ENCODE data around the gene SRGAP3.

DNA sequence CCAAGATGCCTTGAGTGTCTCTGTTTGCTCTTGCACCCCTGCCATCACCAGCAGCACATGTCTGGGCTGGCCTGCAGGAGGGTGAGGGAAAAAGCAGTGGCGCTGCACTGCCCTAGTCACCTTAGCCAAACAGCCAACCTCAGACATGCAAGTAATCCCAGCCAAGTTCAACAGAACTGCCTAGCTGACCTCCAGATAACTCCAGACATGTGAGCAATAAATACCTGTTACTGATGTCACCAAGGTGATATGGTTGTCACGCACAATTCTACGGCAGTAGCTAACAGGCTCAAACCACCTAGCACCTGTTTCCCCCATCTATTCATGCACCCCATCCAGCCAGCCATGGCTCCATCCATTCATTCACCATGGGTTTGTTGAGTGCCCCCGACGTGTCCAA, 99.9 kb downstream of the SRGAP3 start:
- TF ChIP-seq, protein P1, sequence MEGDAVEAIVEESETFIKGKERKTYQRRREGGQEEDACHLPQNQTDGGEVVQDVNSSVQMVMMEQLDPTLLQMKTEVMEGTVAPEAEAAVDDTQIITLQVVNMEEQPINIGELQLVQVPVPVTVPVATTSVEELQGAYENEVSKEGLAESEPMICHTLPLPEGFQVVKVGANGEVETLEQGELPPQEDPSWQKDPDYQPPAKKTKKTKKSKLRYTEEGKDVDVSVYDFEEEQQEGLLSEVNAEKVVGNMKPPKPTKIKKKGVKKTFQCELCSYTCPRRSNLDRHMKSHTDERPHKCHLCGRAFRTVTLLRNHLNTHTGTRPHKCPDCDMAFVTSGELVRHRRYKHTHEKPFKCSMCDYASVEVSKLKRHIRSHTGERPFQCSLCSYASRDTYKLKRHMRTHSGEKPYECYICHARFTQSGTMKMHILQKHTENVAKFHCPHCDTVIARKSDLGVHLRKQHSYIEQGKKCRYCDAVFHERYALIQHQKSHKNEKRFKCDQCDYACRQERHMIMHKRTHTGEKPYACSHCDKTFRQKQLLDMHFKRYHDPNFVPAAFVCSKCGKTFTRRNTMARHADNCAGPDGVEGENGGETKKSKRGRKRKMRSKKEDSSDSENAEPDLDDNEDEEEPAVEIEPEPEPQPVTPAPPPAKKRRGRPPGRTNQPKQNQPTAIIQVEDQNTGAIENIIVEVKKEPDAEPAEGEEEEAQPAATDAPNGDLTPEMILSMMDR (conservative IDR thresholded peaks at IDR 0.05; ENCODE audit: low read length), result no peak
- TF ChIP-seq EZH2phosphoT487 (IDR thresholded peaks at IDR 0.05; ENCODE audit: borderline replicate concordance), result no peak

Data from Loucy (cell line).